ENCODE results near the gene PBX1.

PBX1 gene

DNA sequence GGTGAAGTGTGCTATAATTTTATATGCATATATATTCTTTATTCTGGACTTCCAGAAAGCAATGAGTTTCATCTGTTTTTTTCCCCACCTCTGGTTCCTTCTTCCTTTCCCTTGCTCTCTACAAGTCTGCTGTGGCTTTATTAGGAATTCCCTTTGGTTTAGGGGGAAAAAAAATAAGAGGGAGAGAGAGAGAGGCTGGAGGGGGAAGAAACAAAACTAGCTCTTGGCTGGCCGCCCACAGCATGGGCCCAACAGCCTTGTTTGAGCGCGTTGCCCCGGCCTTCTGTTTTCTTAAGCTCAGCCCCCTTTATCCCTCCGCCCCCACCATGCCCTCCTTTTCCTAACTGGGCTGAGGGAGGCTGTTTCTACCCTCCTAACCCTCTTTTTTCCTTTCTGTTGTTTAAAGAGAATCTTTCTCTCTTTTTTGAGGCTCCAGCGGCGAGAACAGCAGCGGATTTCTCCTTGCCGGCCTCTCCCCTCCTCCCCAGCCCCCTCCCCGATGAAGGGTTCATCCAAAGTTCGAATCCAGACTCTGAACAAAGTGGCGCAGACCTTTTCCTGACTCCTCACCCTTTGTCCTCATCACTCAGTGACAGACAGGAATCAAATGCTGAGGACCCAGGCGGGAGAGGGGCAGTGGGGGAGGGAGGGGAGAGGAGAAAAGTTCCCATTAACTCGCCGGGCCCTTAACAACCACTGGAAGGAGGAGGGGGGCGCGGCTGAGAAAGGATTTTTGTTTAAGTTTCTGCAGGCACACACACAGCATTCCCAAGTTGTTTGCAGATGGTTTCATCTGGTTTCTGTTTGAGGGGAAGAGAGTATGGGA, 29.7 kb downstream of the PBX1 start:
- Mint-ChIP-seq H3K9me3 (no peaks in the 10 kb centered on the region), H3K4me1 (no peaks in the 10 kb centered on the region), H3K36me3 (ENCODE audit: insufficient read depth) (no peaks in the 10 kb centered on the region), H3K4me3 (no peak overlapping the region), H3K27me3 (peaks cover 7% of the 10 kb centered on the region), H3K27ac (ENCODE audit: low read depth) (no peak overlapping the region)
- no peak for ATAC-seq (replicated peaks; ENCODE audit: extremely low read depth, poor library complexity, severe bottlenecking)
- DNase-seq (ENCODE audit: low spot score in 2 of 2), result no peak

GRCh38 chr1:164589408-164589807, 30.4 kb downstream of the PBX1 start:
- peaks cover 7% of the 10 kb centered on the region for H3K27me3 Mint-ChIP-seq
- H3K27ac Mint-ChIP-seq (ENCODE audit: low read depth), result no peak overlapping the region
- no peak overlapping the region for H3K4me3 Mint-ChIP-seq
- DNase-seq (ENCODE audit: low spot score in 2 of 2), result no peak
- no peak for ATAC-seq (replicated peaks; ENCODE audit: extremely low read depth, poor library complexity, severe bottlenecking)
- H3K9me3 Mint-ChIP-seq, result no peaks in the 10 kb centered on the region
- H3K36me3 Mint-ChIP-seq (ENCODE audit: insufficient read depth), result no peaks in the 10 kb centered on the region
- no peaks in the 10 kb centered on the region for H3K4me1 Mint-ChIP-seq

DNA sequence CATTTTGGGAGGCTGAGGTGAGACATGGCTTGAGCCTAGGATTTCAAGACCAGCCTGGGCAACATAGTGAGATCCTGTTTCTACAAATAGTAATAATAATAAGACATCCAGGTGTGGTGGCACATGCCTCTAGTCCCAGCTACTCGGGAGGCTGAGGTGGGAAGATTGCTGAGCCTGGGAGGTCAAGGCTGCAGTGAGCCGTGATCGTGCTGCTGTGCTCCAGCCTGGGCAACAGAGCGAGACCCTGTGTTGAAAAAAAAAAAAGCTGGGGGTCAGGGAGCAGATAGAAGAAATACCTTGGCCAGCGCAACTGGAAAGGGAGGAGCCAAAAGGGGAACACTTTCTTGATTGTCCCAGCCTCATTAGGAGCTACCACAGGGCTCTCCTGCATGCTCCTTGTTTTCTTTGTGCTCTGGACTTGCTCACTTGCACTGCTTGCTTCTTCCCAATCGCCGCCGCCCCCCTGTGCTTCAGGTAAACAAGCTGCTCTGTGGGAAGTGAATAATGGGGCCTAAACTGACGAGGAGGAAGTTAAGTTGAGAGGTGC, 31.1 kb downstream of the PBX1 start:
- DNase-seq (ENCODE audit: low spot score in 2 of 2) (no peak), ATAC-seq (replicated peaks; ENCODE audit: extremely low read depth, poor library complexity, severe bottlenecking) (no peak)
- peaks cover 7% of the 10 kb centered on the region for H3K27me3 Mint-ChIP-seq
- H3K4me3 Mint-ChIP-seq, result no peak overlapping the region
- H3K9me3 Mint-ChIP-seq, result no peaks in the 10 kb centered on the region
- no peak overlapping the region for H3K27ac Mint-ChIP-seq (ENCODE audit: low read depth)
- no peaks in the 10 kb centered on the region for H3K36me3 Mint-ChIP-seq (ENCODE audit: insufficient read depth)
- no peaks in the 10 kb centered on the region for H3K4me1 Mint-ChIP-seq

DNA sequence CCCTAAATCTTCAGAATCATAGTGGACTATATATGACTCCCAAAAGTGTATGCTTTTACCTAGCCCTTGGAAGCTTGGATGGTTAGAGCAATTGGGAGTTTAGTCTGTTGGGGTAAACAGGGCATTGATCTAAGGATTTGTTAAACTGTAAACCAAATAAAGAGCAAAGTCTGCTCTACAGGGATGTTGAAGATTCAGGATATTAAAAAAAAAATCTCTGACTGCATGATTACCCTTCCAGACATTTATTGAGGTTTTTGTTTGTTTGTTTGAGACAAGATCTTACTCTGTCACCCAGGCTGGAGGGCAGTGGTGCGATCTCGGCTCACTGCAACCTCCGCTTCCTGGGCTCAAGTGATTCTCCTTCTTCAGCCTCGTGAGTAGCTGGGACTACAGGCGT, 31.6 kb downstream of the PBX1 start:
- Mint-ChIP-seq H3K27me3 (peaks cover 7% of the 10 kb centered on the region), H3K4me3 (no peak overlapping the region), H3K4me1 (no peaks in the 10 kb centered on the region), H3K36me3 (ENCODE audit: insufficient read depth) (no peaks in the 10 kb centered on the region), H3K27ac (ENCODE audit: low read depth) (no peak overlapping the region), H3K9me3 (no peaks in the 10 kb centered on the region)
- no peak for ATAC-seq (replicated peaks; ENCODE audit: extremely low read depth, poor library complexity, severe bottlenecking)
- DNase-seq (ENCODE audit: low spot score in 2 of 2), result no peak

DNA sequence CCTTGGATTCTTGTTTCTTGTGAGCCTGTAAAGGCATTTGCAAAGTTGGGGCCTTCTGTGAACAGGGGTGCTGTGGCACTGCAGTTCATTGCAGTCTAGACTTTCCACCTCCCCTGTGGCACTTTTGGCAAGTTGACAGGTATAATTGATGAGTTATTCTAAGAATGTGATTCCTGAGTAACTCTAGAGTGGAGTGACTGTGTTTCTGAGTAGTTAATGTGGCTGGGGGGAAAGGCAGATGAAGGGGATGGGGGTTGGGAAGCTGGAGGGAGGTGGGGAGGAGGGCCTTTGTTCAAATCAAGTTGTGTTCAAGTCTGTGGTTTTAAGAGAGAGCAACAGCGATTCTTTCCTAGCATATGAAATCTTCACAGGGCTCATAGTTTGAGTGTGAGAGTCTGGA, 32.9 kb downstream of the PBX1 start:
- no peak for ATAC-seq (replicated peaks; ENCODE audit: extremely low read depth, poor library complexity, severe bottlenecking)
- no peaks in the 10 kb centered on the region for H3K9me3 Mint-ChIP-seq
- H3K36me3 Mint-ChIP-seq (ENCODE audit: insufficient read depth), result no peaks in the 10 kb centered on the region
- H3K27me3 Mint-ChIP-seq, result peaks cover 7% of the 10 kb centered on the region
- no peaks in the 10 kb centered on the region for H3K4me1 Mint-ChIP-seq
- DNase-seq (ENCODE audit: low spot score in 2 of 2), result no peak
- H3K27ac Mint-ChIP-seq (ENCODE audit: low read depth), result no peak overlapping the region
- H3K4me3 Mint-ChIP-seq, result no peak overlapping the region

DNA sequence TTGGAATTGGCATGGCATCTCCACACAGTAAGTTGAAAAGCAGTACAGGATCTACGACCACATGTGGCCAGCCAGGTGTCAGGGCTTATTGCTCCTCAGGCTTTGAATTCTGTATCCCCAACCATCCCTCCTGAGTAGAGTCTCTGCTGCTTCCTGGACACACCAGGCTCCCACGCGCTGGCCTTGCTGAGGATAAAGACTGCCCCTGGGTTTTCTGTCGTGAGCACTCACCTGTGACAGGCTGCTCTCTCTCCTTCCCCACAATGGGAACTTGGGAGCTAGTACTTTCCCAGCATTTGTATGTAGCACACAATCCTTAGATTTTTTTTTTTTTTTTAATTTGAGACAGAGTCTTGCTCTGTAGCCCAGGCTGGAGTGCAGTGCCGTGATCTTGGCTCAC, 33.6 kb downstream of the PBX1 start:
- no peak overlapping the region for H3K4me3 Mint-ChIP-seq
- no peak for ATAC-seq (replicated peaks; ENCODE audit: extremely low read depth, poor library complexity, severe bottlenecking)
- no peaks in the 10 kb centered on the region for H3K4me1 Mint-ChIP-seq

DNA sequence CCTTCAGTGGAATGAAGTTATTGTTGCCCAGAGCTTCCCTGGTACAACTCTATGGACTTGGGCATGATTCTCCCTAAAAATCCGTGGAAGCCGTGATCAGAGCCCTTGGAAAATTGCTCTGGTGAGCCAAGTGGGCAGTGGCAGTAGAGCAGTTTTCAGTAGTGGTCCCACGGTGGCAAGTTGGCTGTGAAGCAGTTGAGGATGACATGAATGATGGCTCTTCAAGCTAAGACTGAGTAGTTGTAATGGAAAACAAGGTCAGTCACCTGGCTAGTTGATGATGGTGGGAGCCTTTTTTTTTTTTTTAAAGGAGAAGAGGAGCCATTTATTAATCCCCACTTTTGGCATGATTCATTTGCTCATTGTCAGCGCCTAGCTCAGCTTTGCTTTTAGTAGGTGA, 36.2 kb downstream of the PBX1 start:
- Mint-ChIP-seq H3K27me3 (peaks cover 2% of the 10 kb centered on the region), H3K4me1 (no peaks in the 10 kb centered on the region), H3K36me3 (ENCODE audit: insufficient read depth) (no peaks in the 10 kb centered on the region), H3K4me3 (no peak overlapping the region), H3K27ac (ENCODE audit: low read depth) (no peak overlapping the region), H3K9me3 (no peaks in the 10 kb centered on the region)
- ATAC-seq (replicated peaks; ENCODE audit: extremely low read depth, poor library complexity, severe bottlenecking) (no peak), DNase-seq (ENCODE audit: low spot score in 2 of 2) (no peak)

More for the DNA sequence above, 33.6 kb downstream of the PBX1 start:
- H3K9me3 Mint-ChIP-seq, result no peaks in the 10 kb centered on the region
- no peak for DNase-seq (ENCODE audit: low spot score in 2 of 2)
- no peak overlapping the region for H3K27ac Mint-ChIP-seq (ENCODE audit: low read depth)
- H3K36me3 Mint-ChIP-seq (ENCODE audit: insufficient read depth), result no peaks in the 10 kb centered on the region
- H3K27me3 Mint-ChIP-seq, result peaks cover 7% of the 10 kb centered on the region

GRCh38 chr1:164596172-164596571, 37.2 kb downstream of the PBX1 start:
- Mint-ChIP-seq H3K4me3 (no peak overlapping the region), H3K9me3 (no peaks in the 10 kb centered on the region), H3K27ac (ENCODE audit: low read depth) (no peak overlapping the region)

DNA sequence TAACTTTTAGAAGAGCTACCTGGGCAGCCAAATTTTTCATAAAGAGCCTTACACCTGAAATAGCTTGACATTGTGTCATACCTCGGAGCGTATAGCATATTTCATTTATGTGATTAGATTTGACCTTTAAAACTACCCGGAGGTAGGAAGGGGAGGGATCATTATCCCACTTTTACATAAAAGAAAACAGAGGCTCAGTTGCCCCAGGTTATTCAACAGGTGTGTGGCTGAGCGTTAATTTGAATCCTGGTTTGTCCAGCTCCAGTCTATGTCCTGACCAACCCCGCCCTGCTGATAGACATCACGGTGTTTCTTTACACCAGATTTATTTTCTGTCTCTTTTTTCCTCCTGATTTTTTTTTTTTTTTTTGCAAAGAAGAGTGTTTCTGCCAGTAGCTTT, 39.7 kb downstream of the PBX1 start:
- Mint-ChIP-seq H3K9me3 (no peaks in the 10 kb centered on the region), H3K36me3 (ENCODE audit: insufficient read depth) (no peaks in the 10 kb centered on the region), H3K4me1 (no peaks in the 10 kb centered on the region), H3K27me3 (no peaks in the 10 kb centered on the region), H3K27ac (ENCODE audit: low read depth) (no peak overlapping the region), H3K4me3 (no peak overlapping the region)
- no peak for ATAC-seq (replicated peaks; ENCODE audit: extremely low read depth, poor library complexity, severe bottlenecking)
- DNase-seq (ENCODE audit: low spot score in 2 of 2), result no peak

More at GRCh38 chr1:164596172-164596571, 37.2 kb downstream of the PBX1 start:
- H3K36me3 Mint-ChIP-seq (ENCODE audit: insufficient read depth), result no peaks in the 10 kb centered on the region
- H3K4me1 Mint-ChIP-seq, result no peaks in the 10 kb centered on the region
- DNase-seq (ENCODE audit: low spot score in 2 of 2) (no peak), ATAC-seq (replicated peaks; ENCODE audit: extremely low read depth, poor library complexity, severe bottlenecking) (no peak)
- H3K27me3 Mint-ChIP-seq, result no peaks in the 10 kb centered on the region

- no peaks in the 10 kb centered on the region for H3K4me1 Mint-ChIP-seq
- no peaks in the 10 kb centered on the region for H3K9me3 Mint-ChIP-seq
- H3K27me3 Mint-ChIP-seq, result no peaks in the 10 kb centered on the region
- no peak for ATAC-seq (replicated peaks; ENCODE audit: extremely low read depth, poor library complexity, severe bottlenecking)
- no peak for DNase-seq (ENCODE audit: low spot score in 2 of 2)
- no peak overlapping the region for H3K27ac Mint-ChIP-seq (ENCODE audit: low read depth)
- no peaks in the 10 kb centered on the region for H3K36me3 Mint-ChIP-seq (ENCODE audit: insufficient read depth)
- H3K4me3 Mint-ChIP-seq, result no peak overlapping the region
These were observed 40.3 kb downstream of the PBX1 start for GRCh38 chr1:164599272-164599671.

- H3K27ac Mint-ChIP-seq (ENCODE audit: low read depth), result no peak overlapping the region
- DNase-seq (ENCODE audit: low spot score in 2 of 2) (no peak), ATAC-seq (replicated peaks; ENCODE audit: extremely low read depth, poor library complexity, severe bottlenecking) (no peak)
- H3K27me3 Mint-ChIP-seq, result no peaks in the 10 kb centered on the region
- no peaks in the 10 kb centered on the region for H3K4me1 Mint-ChIP-seq
- H3K36me3 Mint-ChIP-seq (ENCODE audit: insufficient read depth), result no peaks in the 10 kb centered on the region
- no peak overlapping the region for H3K4me3 Mint-ChIP-seq
- no peaks in the 10 kb centered on the region for H3K9me3 Mint-ChIP-seq
These were observed 42.6 kb downstream of the PBX1 start for GRCh38 chr1:164601399-164602100.

GRCh38 chr1:164602101-164602422, 43.1 kb downstream of the PBX1 start:
- Mint-ChIP-seq H3K4me1 (no peaks in the 10 kb centered on the region), H3K27ac (ENCODE audit: low read depth) (no peak overlapping the region), H3K4me3 (no peak overlapping the region), H3K9me3 (no peaks in the 10 kb centered on the region), H3K36me3 (ENCODE audit: insufficient read depth) (no peaks in the 10 kb centered on the region), H3K27me3 (no peaks in the 10 kb centered on the region)
- ATAC-seq (replicated peaks; ENCODE audit: extremely low read depth, poor library complexity, severe bottlenecking) (no peak), DNase-seq (ENCODE audit: low spot score in 2 of 2) (no peak)

GRCh38 chr1:164602480-164603093, 43.6 kb downstream of the PBX1 start:
- H3K9me3 Mint-ChIP-seq, result no peaks in the 10 kb centered on the region
- H3K4me3 Mint-ChIP-seq, result no peak overlapping the region
- no peaks in the 10 kb centered on the region for H3K36me3 Mint-ChIP-seq (ENCODE audit: insufficient read depth)
- H3K27me3 Mint-ChIP-seq, result no peaks in the 10 kb centered on the region
- no peaks in the 10 kb centered on the region for H3K4me1 Mint-ChIP-seq
- H3K27ac Mint-ChIP-seq (ENCODE audit: low read depth), result no peak overlapping the region
- no peak for ATAC-seq (replicated peaks; ENCODE audit: extremely low read depth, poor library complexity, severe bottlenecking)
- no peak for DNase-seq (ENCODE audit: low spot score in 2 of 2)
